Neural cell (in vitro differentiated cells): ENCODE results near the gene NDEL1. TPM values are rescaled to one million over a fixed set of nuclear protein-coding genes. Genes with fewer than 3 reads are reported as not detected.

Experiments
- H2AFZ ChIP-seq: fragments of 200-600, 300-800 bp; sonication (generic), shearing (Covaris generic); 2 replicates; pipeline ENCODE4 v1.6.0; 2014; ENCODE audit warnings: low read depth, mild to moderate bottlenecking, antibody characterized with exemption, low read length, moderate library complexity
- H3F3A ChIP-seq: fragments of 200-600 bp; shearing (Covaris generic); 2 replicates; pipeline ENCODE4 v1.6.1; 2016; ENCODE audit warnings: mild to moderate bottlenecking, moderate library complexity, mixed read lengths, antibody characterized with exemption, low read length; ENCODE audit not compliant: insufficient read depth, poor library complexity, severe bottlenecking
- H3K27ac ChIP-seq: fragments of 200-600, 300-800 bp; sonication (generic), shearing (Covaris generic); 2 replicates; pipeline ENCODE4 v1.5.1; 2014; ENCODE audit warnings: mild to moderate bottlenecking, low read length, moderate library complexity
- H3K27me3 ChIP-seq: fragments of 300-800, 200-600 bp; sonication (generic), shearing (Covaris generic); 2 replicates; pipeline ENCODE4 v1.6.0; 2014; ENCODE audit warnings: mild to moderate bottlenecking, low read depth, low read length, moderate library complexity; ENCODE audit not compliant: insufficient read depth
- H3K36me3 ChIP-seq: fragments of 300-800, 200-600 bp; sonication (generic), shearing (Covaris generic); 2 replicates; pipeline ENCODE4 v1.5.1; 2014; ENCODE audit warnings: mild to moderate bottlenecking, antibody characterized with exemption, low read length, moderate library complexity; ENCODE audit not compliant: insufficient read depth
- H3K4me2 ChIP-seq: fragments of 300-800, 200-600 bp; sonication (generic), shearing (Covaris generic); 2 replicates; pipeline ENCODE4 v1.6.0; 2014; ENCODE audit warnings: mild to moderate bottlenecking, low read length
- H3K4me3 ChIP-seq: fragments of 300-800, 200-600 bp; sonication (generic), shearing (Covaris generic); 2 replicates; pipeline ENCODE4 v1.5.1; 2014; ENCODE audit warnings: mild to moderate bottlenecking, low read length, moderate library complexity
- H3K79me2 ChIP-seq: fragments of 200-600 bp; shearing (Covaris generic); replicated peaks from 2 replicates; pipeline ENCODE4 v1.6.0; 2014; ENCODE audit warnings: mild to moderate bottlenecking, low read length, moderate library complexity; ENCODE audit not compliant: insufficient read depth
- H3K9ac ChIP-seq: fragments of 300-800, 200-600 bp; sonication (generic), shearing (Covaris generic); 2 replicates; pipeline ENCODE4 v1.6.1; 2016; ENCODE audit warnings: mild to moderate bottlenecking, low read length, mixed read lengths
- H3K9me2 ChIP-seq: fragments of 200-600 bp; shearing (Covaris generic); 2 replicates; pipeline ENCODE4 v1.6.1; 2016; ENCODE audit warnings: mild to moderate bottlenecking, low read length, mixed read lengths; ENCODE audit not compliant: insufficient read depth
- H3K9me3 ChIP-seq: fragments of 200-600, 300-800 bp; sonication (generic), shearing (Covaris generic); 2 replicates; pipeline ENCODE4 v1.6.1; 2016; ENCODE audit warnings: mild to moderate bottlenecking, mixed run types, low read length, moderate library complexity, mixed read lengths
- H4K20me1 ChIP-seq: fragments of 200-600 bp; shearing (Covaris generic); 2 replicates; pipeline ENCODE4 v1.6.1; 2016; ENCODE audit warnings: mild to moderate bottlenecking, mixed run types; ENCODE audit not compliant: insufficient read depth
- CTCF ChIP-seq: fragments of 450-650 bp; IDR thresholded peaks from 2 replicates; pipeline ENCODE4 v1.5.1; 2014; ENCODE audit warnings: antibody characterized with exemption, mild to moderate bottlenecking, moderate library complexity; ENCODE audit not compliant: poor library complexity, severe bottlenecking
- EP300 ChIP-seq: fragments of 450-650 bp; conservative IDR thresholded peaks from 2 replicates; pipeline ENCODE4 v1.6.1; 2014; ENCODE audit warnings: antibody characterized with exemption, mild to moderate bottlenecking, moderate library complexity; ENCODE audit not compliant: poor library complexity, severe bottlenecking
- EZH2 ChIP-seq: fragments of 200-600, 300-800 bp; shearing (Covaris generic), sonication (generic); IDR thresholded peaks from 2 replicates; pipeline ENCODE4 v1.6.1; 2014; ENCODE audit warnings: antibody characterized with exemption, low read length, borderline replicate concordance, mild to moderate bottlenecking; ENCODE audit not compliant: insufficient read depth, poor library complexity, severe bottlenecking
- MXI1 ChIP-seq: fragments of 450-650 bp; conservative IDR thresholded peaks from 2 replicates; pipeline ENCODE4 v1.6.1; 2014; ENCODE audit warnings: antibody characterized with exemption, mild to moderate bottlenecking; ENCODE audit not compliant: poor library complexity, severe bottlenecking
- POLR2AphosphoS5 ChIP-seq: IDR thresholded peaks from 2 replicates; pipeline ENCODE4 v1.6.1; 2012
- RAD21 ChIP-seq: fragments of 450-650 bp; conservative IDR thresholded peaks from 2 replicates; pipeline ENCODE4 v1.6.1; 2014; ENCODE audit warnings: antibody characterized with exemption, mild to moderate bottlenecking, moderate library complexity
- REST ChIP-seq: IDR thresholded peaks from 2 replicates; pipeline ENCODE4 v1.6.1; 2012; ENCODE audit warnings: borderline replicate concordance
- SMC3 ChIP-seq: fragments of 450-650 bp; conservative IDR thresholded peaks from 2 replicates; pipeline ENCODE4 v1.6.1; 2014; ENCODE audit warnings: antibody characterized with exemption, mild to moderate bottlenecking, moderate library complexity; ENCODE audit not compliant: poor library complexity
- TAF1 ChIP-seq: IDR thresholded peaks from 2 replicates; pipeline ENCODE4 v1.6.1; 2012; ENCODE audit warnings: low read depth
- polyA plus RNA-seq: library from polyadenylated mRNA; depleted of rRNA; stranded (reverse); fragments of >200 nt; gene quantifications from 2 replicates; pipeline ENCODE4 v1.2.3, GENCODE V29; 2014

Gene NDEL1
- polyA plus RNA-seq, 1 donor from 2014 or later: 25.7 TPM

- H3F3A ChIP-seq: no peaks in the 10 kb centered on the region
- no peak for TF ChIP-seq MXI1
- no peak for TF ChIP-seq EZH2
- TF ChIP-seq POLR2AphosphoS5: no peak
- TF ChIP-seq RAD21: no peak
- no peak for TF ChIP-seq REST
- no peak for TF ChIP-seq TAF1
- TF ChIP-seq CTCF: no peak
- no peak for TF ChIP-seq EP300
- TF ChIP-seq SMC3: no peak
- H3K4me3 ChIP-seq: no peak overlapping the region
- no peaks in the 10 kb centered on the region for H3K9me3 ChIP-seq
- H4K20me1 ChIP-seq: no peaks in the 10 kb centered on the region
- no peak overlapping the region for H3K4me2 ChIP-seq
- peaks cover 2% of the 10 kb centered on the region for H3K36me3 ChIP-seq
- H3K9me2 ChIP-seq: no peaks in the 10 kb centered on the region
- H3K79me2 ChIP-seq: no peaks in the 10 kb centered on the region
- H3K27ac ChIP-seq: no peak overlapping the region
- H3K9ac ChIP-seq: no peak overlapping the region
- H2AFZ ChIP-seq: no peak overlapping the region
- no peaks in the 10 kb centered on the region for H3K27me3 ChIP-seq
These were observed 22.4 kb downstream of the NDEL1 start for GRCh38 chr17:8458128-8458527.

GRCh38 chr17:8459107-8459506 is 23.4 kb downstream of the NDEL1 start:
- no peaks in the 10 kb centered on the region for H3F3A ChIP-seq
- H3K27me3 ChIP-seq: no peaks in the 10 kb centered on the region
- no peaks in the 10 kb centered on the region for H3K9me3 ChIP-seq
- no peaks in the 10 kb centered on the region for H3K79me2 ChIP-seq
- no peaks in the 10 kb centered on the region for H3K9me2 ChIP-seq
- no peak overlapping the region for H3K9ac ChIP-seq
- peak overlapping the region; percentile 40 for H3K27ac ChIP-seq
- TF ChIP-seq SMC3: no peak
- TF ChIP-seq RAD21: no peak
- TF ChIP-seq MXI1: no peak
- TF ChIP-seq REST: no peak
- TF ChIP-seq POLR2AphosphoS5: no peak
- TF ChIP-seq EZH2: no peak
- no peaks in the 10 kb centered on the region for H4K20me1 ChIP-seq
- no peak overlapping the region for H3K4me2 ChIP-seq
- no peak overlapping the region for H3K4me3 ChIP-seq
- H3K36me3 ChIP-seq: no peaks in the 10 kb centered on the region
- H2AFZ ChIP-seq: no peak overlapping the region
